Bronchial epithelial cell (primary cell): ENCODE data around the gene MKRN2OS. TPM values are rescaled to one million over a fixed set of nuclear protein-coding genes. Genes with fewer than 3 reads are reported as not detected.

ENCODE experiments used
- DNase-seq: peaks from one replicate; pipeline ENCODE4 v3.0.0-alpha.2; 2010; ENCODE audit warnings: low read depth
- FAIRE-seq: peaks from 2 replicates; lab custom pipeline; 2011; peaks lifted over from hg19 to GRCh38; lab: Jason Lieb, UNC
- H3K27me3 ChIP-seq: 2 replicates; pipeline ENCODE4 v1.5.1; 2011; ENCODE audit warnings: low read length; ENCODE audit not compliant: control insufficient read depth, insufficient read depth
- H3K36me3 ChIP-seq: 2 replicates; pipeline ENCODE4 v1.5.1; 2011; ENCODE audit warnings: low read length; ENCODE audit not compliant: control insufficient read depth, insufficient read depth
- H3K4me3 ChIP-seq: 2 replicates; pipeline ENCODE4 v1.5.1; 2011; ENCODE audit warnings: mild to moderate bottlenecking, low read depth, low read length, control low read depth
- total RNA-seq: library from RNA; depleted of rRNA; stranded (reverse); fragments of >200 nt; gene quantifications from 2 replicates; pipeline ENCODE4 v1.2.1, GENCODE V29; 2014
- TF ChIP-seq, protein P1 (sequence below): IDR thresholded peaks from 2 replicates; pipeline ENCODE4 v1.5.1; 2011; ENCODE audit warnings: mild to moderate bottlenecking, moderate library complexity, low read length, control low read depth, inconsistent platforms; ENCODE audit not compliant: insufficient read depth, severe bottlenecking

The MKRN2OS gene
- total RNA-seq, 1 donor from 2014 or later, result 2.1 TPM

DNA sequence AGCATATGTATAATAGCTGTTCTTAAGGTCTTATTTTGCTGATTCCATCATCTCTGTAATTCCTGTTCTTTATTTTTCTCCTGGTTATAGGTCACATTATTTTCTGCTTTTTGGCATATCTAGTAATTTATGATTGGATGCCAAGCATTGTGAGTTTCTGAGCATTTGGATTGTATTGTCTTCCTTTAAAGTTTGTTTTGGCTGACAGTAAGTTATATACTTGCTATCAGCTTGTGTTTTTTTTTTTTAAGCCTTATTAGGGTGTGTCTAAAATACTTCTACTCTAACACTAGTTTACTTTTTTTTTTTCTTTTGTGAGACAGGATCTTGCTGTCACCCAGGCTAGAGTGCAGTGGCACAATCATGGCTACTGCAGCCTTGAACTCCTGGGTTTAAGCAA is 21.7 kb upstream of the MKRN2OS start:
- TF ChIP-seq, protein P1, sequence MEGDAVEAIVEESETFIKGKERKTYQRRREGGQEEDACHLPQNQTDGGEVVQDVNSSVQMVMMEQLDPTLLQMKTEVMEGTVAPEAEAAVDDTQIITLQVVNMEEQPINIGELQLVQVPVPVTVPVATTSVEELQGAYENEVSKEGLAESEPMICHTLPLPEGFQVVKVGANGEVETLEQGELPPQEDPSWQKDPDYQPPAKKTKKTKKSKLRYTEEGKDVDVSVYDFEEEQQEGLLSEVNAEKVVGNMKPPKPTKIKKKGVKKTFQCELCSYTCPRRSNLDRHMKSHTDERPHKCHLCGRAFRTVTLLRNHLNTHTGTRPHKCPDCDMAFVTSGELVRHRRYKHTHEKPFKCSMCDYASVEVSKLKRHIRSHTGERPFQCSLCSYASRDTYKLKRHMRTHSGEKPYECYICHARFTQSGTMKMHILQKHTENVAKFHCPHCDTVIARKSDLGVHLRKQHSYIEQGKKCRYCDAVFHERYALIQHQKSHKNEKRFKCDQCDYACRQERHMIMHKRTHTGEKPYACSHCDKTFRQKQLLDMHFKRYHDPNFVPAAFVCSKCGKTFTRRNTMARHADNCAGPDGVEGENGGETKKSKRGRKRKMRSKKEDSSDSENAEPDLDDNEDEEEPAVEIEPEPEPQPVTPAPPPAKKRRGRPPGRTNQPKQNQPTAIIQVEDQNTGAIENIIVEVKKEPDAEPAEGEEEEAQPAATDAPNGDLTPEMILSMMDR, result no peak
- H3K4me3 ChIP-seq, result no peak overlapping the region
- FAIRE-seq, result no peak
- H3K27me3 ChIP-seq, result no peaks in the 10 kb centered on the region
- peaks cover 11% of the 10 kb centered on the region for H3K36me3 ChIP-seq
- DNase-seq, result no peak

DNA sequence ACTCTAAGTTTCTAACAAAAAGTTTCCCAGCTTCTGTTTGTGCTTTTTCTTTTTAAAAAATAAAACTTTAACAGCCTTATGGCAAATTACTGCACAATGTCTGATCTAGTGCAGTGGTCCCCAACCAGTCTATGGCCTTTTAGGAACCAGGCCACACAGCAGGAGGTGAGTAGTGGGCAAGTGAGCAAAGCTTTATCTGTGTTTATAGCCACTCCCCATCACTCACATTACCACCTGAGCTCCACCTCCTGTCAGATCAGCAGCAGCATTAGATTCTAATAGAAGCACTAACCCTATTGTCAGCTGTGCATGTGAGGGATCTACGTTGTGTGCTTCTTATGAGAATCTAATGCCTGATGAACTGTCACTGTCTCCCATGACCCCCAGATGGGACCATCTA is 17.2 kb upstream of the MKRN2OS start:
- Histone ChIP-seq H3K36me3 (no peaks in the 10 kb centered on the region), H3K27me3 (no peaks in the 10 kb centered on the region), H3K4me3 (no peak overlapping the region)
- DNase-seq, result no peak
- TF ChIP-seq, protein P1, result no peak
- FAIRE-seq, result no peak

DNA sequence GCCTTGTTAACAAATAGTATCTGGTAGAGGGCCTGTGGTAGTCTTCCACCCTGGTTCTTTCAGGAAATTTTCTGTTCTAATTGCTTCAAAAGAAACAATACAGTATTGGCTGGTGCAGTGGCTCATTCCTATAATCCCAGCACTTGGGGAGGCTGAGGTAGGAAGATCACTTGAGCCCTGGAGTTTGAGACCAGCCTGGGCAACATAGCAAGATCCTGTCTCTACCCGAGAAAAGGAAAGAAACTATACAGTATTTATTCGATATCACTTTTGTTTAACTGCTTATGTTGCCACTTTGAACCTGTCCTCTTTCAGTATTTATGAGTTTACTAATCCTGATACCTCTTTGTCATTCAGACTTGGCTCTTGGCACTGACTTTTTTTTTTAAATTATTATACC is 16.1 kb upstream of the MKRN2OS start:
- TF ChIP-seq, protein P1, result no peak

DNA sequence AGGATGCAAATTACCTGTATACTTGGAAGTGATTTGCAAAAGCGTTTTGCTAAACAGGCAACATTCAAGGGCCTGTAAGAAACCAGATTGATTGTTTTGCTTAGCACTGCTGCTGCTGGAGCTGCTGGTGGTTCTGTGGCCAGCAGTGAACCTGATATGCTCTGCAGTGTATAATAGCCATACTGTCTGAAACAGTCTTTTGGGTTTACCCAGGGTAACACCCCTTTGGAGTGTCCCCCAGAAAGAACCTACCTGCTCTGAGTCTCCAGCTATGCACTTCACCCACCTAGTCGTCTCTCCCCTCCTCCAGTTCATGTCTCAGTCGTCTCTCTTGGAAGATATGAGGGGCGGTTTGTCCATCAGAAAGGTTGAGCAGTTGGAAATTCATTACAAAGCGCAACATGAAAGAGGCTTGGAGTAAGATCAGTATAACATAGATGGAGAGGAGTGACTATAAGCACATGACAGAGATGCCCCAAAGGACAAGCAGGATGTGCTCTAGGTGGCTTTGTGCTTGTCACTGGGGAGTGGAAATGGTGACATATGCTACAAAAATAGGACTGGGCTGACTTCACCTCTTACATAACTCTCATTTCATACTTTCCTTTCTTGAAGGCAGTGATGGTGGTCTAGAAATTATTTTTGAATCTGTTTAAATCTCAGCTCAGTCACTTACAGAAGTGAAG is 15.3 kb upstream of the MKRN2OS start:
- no peaks in the 10 kb centered on the region for H3K36me3 ChIP-seq
- H3K27me3 ChIP-seq, result no peaks in the 10 kb centered on the region
- TF ChIP-seq, protein P1, result no peak
- FAIRE-seq, result no peak
- H3K4me3 ChIP-seq, result no peak overlapping the region
- no peak for DNase-seq

More for the DNA sequence above, 16.1 kb upstream of the MKRN2OS start:
- H3K27me3 ChIP-seq, result no peaks in the 10 kb centered on the region
- H3K4me3 ChIP-seq, result no peak overlapping the region
- H3K36me3 ChIP-seq, result no peaks in the 10 kb centered on the region
- FAIRE-seq, result no peak
- DNase-seq, result no peak

DNA sequence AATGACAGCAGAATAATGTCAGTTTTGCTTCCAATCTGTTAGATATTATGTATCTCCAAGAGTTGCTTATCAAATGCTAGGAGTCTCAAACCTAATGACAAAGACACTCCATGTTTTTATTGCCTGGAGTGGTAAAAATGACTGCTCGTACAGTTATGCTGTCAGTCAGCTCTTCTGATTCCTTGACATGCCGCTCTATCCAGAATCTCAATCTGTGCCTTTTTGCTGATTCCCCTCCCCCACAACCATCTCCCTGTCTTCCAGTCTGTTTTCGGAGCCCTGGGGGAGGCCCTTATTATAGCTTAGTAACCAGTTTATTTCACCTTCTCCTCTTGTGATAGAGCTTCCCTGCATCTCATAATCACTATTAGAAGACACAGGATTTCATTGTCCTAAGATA is 14.2 kb upstream of the MKRN2OS start:
- H3K36me3 ChIP-seq, result no peaks in the 10 kb centered on the region
- TF ChIP-seq, protein P1, result no peak
- DNase-seq (no peak), FAIRE-seq (no peak)
- H3K27me3 ChIP-seq, result no peaks in the 10 kb centered on the region
- no peak overlapping the region for H3K4me3 ChIP-seq

DNA sequence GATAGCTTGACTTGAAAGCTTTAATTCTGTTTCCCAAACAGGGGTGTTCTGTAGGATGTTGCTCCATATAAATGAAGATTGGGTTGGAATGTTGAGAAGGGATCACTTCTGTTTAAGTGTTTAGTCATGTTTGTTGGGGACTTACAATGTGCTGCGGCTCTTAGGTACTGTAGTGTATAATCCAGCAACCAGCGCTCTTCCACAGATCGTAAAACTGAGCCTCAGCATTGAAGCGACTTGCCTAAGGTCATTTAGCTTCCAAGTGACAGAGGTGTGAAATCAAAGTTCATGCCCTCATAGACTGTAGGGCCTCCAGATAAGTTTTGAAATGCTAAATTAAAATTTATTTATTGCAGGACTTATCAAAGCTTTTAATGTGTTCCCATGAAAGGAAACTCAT is 13.4 kb upstream of the MKRN2OS start:
- DNase-seq (no peak), FAIRE-seq (no peak)
- Histone ChIP-seq H3K36me3 (no peaks in the 10 kb centered on the region), H3K27me3 (no peaks in the 10 kb centered on the region), H3K4me3 (no peak overlapping the region)
- TF ChIP-seq, protein P1, result no peak
